GM23338 (cell line): ENCODE results near the gene LCTL. TPM values are rescaled to one million over a fixed set of nuclear protein-coding genes. Genes with fewer than 3 reads are reported as not detected.

Experiments used
- ATAC-seq: fragments of 200-7000 bp; cut with Tn5 transposase; 3 replicates; pipeline ENCODE4 v1.9.1; 2020
- DNase-seq: peaks from one replicate; pipeline ENCODE4 v3.0.0-alpha.2; 2015; ENCODE audit warnings: low spot score
- H2AFZ ChIP-seq: fragments of 200-600 bp; sonication (generic); 2 replicates; pipeline ENCODE4 v1.8.0; 2016; ENCODE audit warnings: antibody characterized with exemption, mild to moderate bottlenecking, moderate library complexity
- H3F3A ChIP-seq: fragments of 200-600 bp; sonication (generic); replicated peaks from 2 replicates; pipeline ENCODE4 v1.8.0; 2017; ENCODE audit warnings: antibody characterized with exemption, mixed run types, low read depth
- H3K27ac ChIP-seq: fragments of 200-600 bp; sonication (generic); 2 replicates; pipeline ENCODE4 v1.6.1; 2016; ENCODE audit warnings: low read depth
- H3K27me3 ChIP-seq: fragments of 200-600 bp; sonication (generic); 2 replicates; pipeline ENCODE4 v1.8.0; 2016; ENCODE audit warnings: mild to moderate bottlenecking, mixed run types, moderate library complexity; ENCODE audit not compliant: insufficient read depth
- H3K36me3 ChIP-seq: fragments of 200-600 bp; sonication (generic); 2 replicates; pipeline ENCODE4 v1.8.0; 2016; ENCODE audit warnings: mild to moderate bottlenecking; ENCODE audit not compliant: insufficient read depth
- H3K4me1 ChIP-seq: fragments of 200-600 bp; sonication (generic); 2 replicates; pipeline ENCODE4 v1.8.0; 2016; ENCODE audit warnings: mild to moderate bottlenecking, moderate library complexity; ENCODE audit not compliant: insufficient read depth
- H3K4me2 ChIP-seq: fragments of 200-600 bp; sonication (generic); 2 replicates; pipeline ENCODE4 v1.7.1; 2017; ENCODE audit warnings: mixed run types
- H3K4me3 ChIP-seq: fragments of 200-600 bp; sonication (generic); 2 replicates; pipeline ENCODE4 v1.6.1; 2016; ENCODE audit warnings: mixed run types
- H3K79me2 ChIP-seq: fragments of 200-600 bp; sonication (generic); replicated peaks from 2 replicates; pipeline ENCODE4 v1.8.0; 2017; ENCODE audit warnings: mild to moderate bottlenecking; ENCODE audit not compliant: insufficient read depth
- H3K9me2 ChIP-seq: fragments of 200-600 bp; sonication (generic); 2 replicates; pipeline ENCODE4 v1.8.0; 2017; ENCODE audit not compliant: insufficient read depth
- H4K20me1 ChIP-seq: fragments of 200-600 bp; sonication (generic); replicated peaks from 2 replicates; pipeline ENCODE4 v1.8.0; 2017; ENCODE audit warnings: mild to moderate bottlenecking; ENCODE audit not compliant: insufficient read depth
- H3K27ac Mint-ChIP-seq: 2 replicates; pipeline ENCODE4 v1.8.0; 2020; ENCODE audit warnings: inconsistent platforms, mild to moderate bottlenecking, moderate library complexity, mixed read lengths
- H3K27me3 Mint-ChIP-seq: 3 replicates; pipeline ENCODE4 v1.8.0; 2022; ENCODE audit warnings: low read depth, mild to moderate bottlenecking, moderate library complexity, mixed read lengths, inconsistent platforms; ENCODE audit not compliant: insufficient read depth, poor library complexity
- H3K36me3 Mint-ChIP-seq: 3 replicates; pipeline ENCODE4 v1.8.0; 2021; ENCODE audit warnings: low read depth, mild to moderate bottlenecking, inconsistent platforms, moderate library complexity, mixed read lengths
- H3K4me1 Mint-ChIP-seq: 3 replicates; pipeline ENCODE4 v1.8.0; 2020; ENCODE audit warnings: mild to moderate bottlenecking, inconsistent platforms, mixed read lengths
- H3K4me3 Mint-ChIP-seq: 3 replicates; pipeline ENCODE4 v1.8.0; 2021; ENCODE audit warnings: moderate library complexity, mild to moderate bottlenecking, inconsistent platforms, mixed read lengths
- H3K9me3 Mint-ChIP-seq: 3 replicates; pipeline ENCODE4 v1.8.0; 2020; ENCODE audit warnings: moderate library complexity, mild to moderate bottlenecking, inconsistent platforms, mixed read lengths
- CREB1 ChIP-seq: fragments of 250-450 bp; sonication (Bioruptor Pico); IDR thresholded peaks from 2 replicates; pipeline ENCODE4 v1.5.0; 2020; ENCODE audit warnings: low read depth, mild to moderate bottlenecking, moderate library complexity
- CTCF ChIP-seq, 2 experiments: fragments of 200-600 bp in 1 of 2; sonication (generic) in 1 of 2; conservative IDR thresholded peaks; 2 replicates each; pipeline versions ENCODE4 v1.5.1 to v1.6.1; 2016 to 2017; ENCODE audit warnings: antibody characterized with exemption in 2 of 2, low read depth in 2 of 2, mild to moderate bottlenecking in 2 of 2, moderate library complexity in 1 of 2
- ETS1 ChIP-seq: IDR thresholded peaks from 2 replicates; pipeline ENCODE4 v1.6.1; 2016; ENCODE audit warnings: antibody characterized with exemption
- EZH2 ChIP-seq: fragments of 200-600 bp; sonication (generic); IDR thresholded peaks from one replicate; pipeline ENCODE4 v1.8.0; 2017; ENCODE audit warnings: antibody characterized with exemption, mild to moderate bottlenecking, low read depth; ENCODE audit not compliant: unreplicated experiment
- EZH2phosphoT487 ChIP-seq: fragments of 200-600 bp; sonication (generic); IDR thresholded peaks from one replicate; pipeline ENCODE4 v1.8.1; 2018; ENCODE audit warnings: antibody characterized with exemption; ENCODE audit not compliant: unreplicated experiment
- JUNB ChIP-seq: IDR thresholded peaks from one replicate; pipeline ENCODE4 v1.6.1; 2016; ENCODE audit warnings: antibody characterized with exemption; ENCODE audit not compliant: unreplicated experiment
- ZNF114 ChIP-seq: fragments of 250-450 bp; sonication (Bioruptor Pico); IDR thresholded peaks from 2 replicates; pipeline ENCODE4 v1.5.0; 2020; ENCODE audit warnings: mild to moderate bottlenecking, moderate library complexity
- ZNF331 ChIP-seq: fragments of 250-450 bp; sonication (Bioruptor Pico); IDR thresholded peaks from 2 replicates; pipeline ENCODE4 v1.5.0; 2020; ENCODE audit warnings: low read depth, mild to moderate bottlenecking, moderate library complexity
- polyA plus RNA-seq: library from polyadenylated mRNA; unstranded; fragments of >200 nt; fragmentation: Nextera tagmentation; extraction: Ambion mirVana; gene quantifications from 2 replicates; pipeline ENCODE4 v1.2.1, GENCODE V29; 2016
- total RNA-seq: library from RNA; depleted of rRNA; stranded (reverse); fragments of >200 nt; shearing (Covaris generic); gene quantifications from 2 replicates; pipeline ENCODE4 v1.2.3, GENCODE V29; 2014

Gene LCTL
- total and polyA plus RNA-seq, 2 experiments from 2014 or later, result 2.3 to 5.6 TPM

GRCh38 chr15:66598095-66598815 lies 32.5 kb upstream of the LCTL start (continued):
- TF ChIP-seq CTCF (conservative IDR thresholded peaks at IDR 0.05; ENCODE audit: low read depth in 2 of 2), result no peak
- no peak for TF ChIP-seq ZNF114 (CRISPR knock-in tag)
- no peak for TF ChIP-seq CREB1
- TF ChIP-seq EZH2phosphoT487, result no peak
- no peak for TF ChIP-seq EZH2
- TF ChIP-seq ZNF331 (CRISPR knock-in tag), result no peak

- H2AFZ ChIP-seq, result no peak overlapping the region
- no peak overlapping the region for H3K4me2 ChIP-seq
- no peak for DNase-seq
- no peaks in the 10 kb centered on the region for H3K9me3 Mint-ChIP-seq
- no peaks in the 10 kb centered on the region for H3K79me2 ChIP-seq
- no peak for TF ChIP-seq CTCF (conservative IDR thresholded peaks at IDR 0.05; ENCODE audit: low read depth in 2 of 2)
- no peak for TF ChIP-seq JUNB
- no peak for TF ChIP-seq EZH2phosphoT487
- TF ChIP-seq ETS1, result no peak
- no peaks in the 10 kb centered on the region for H3K36me3 Mint-ChIP-seq
- no peaks in the 10 kb centered on the region for H3K9me2 ChIP-seq
- no peak overlapping the region for H3K4me3 ChIP-seq
- H3F3A ChIP-seq, result no peaks in the 10 kb centered on the region
- peaks cover 2% of the 10 kb centered on the region; the same call in 2 of the 3 replicates for H3K4me1 Mint-ChIP-seq
- H3K36me3 ChIP-seq, result no peaks in the 10 kb centered on the region
- no peak for ATAC-seq
- H3K27ac Mint-ChIP-seq, result no peak overlapping the region
- H3K27me3 Mint-ChIP-seq, result peaks cover 13% of the 10 kb centered on the region
- H3K27me3 ChIP-seq, result no peaks in the 10 kb centered on the region
- no peak overlapping the region for H3K4me3 Mint-ChIP-seq
- H3K4me1 ChIP-seq, result no peaks in the 10 kb centered on the region
- H3K27ac ChIP-seq, result no peak overlapping the region
- no peaks in the 10 kb centered on the region for H4K20me1 ChIP-seq
Observed at GRCh38 chr15:66595931-66596545, 30.2 kb upstream of the LCTL start.
